Cardiac muscle cell (in vitro differentiated cells and primary cell): ENCODE results near the gene KAZN. TPM values are rescaled to one million over a fixed set of nuclear protein-coding genes. Genes with fewer than 3 reads are reported as not detected.

Source experiments
- DNase-seq, 2 donors: peaks; one replicate each; pipeline versions ENCODE4 v3.0.0 to v3.0.0-alpha.2; 2010 to 2017; ENCODE audit warnings: low read depth in 1 of 2, low spot score in 1 of 2
- H3K27ac ChIP-seq: fragments of 200-600 bp; sonication (generic); 2 replicates; pipeline ENCODE4 v1.5.1; 2016
- H3K27me3 ChIP-seq: fragments of 200-600 bp; sonication (generic); 2 replicates; pipeline ENCODE4 v1.6.0; 2016; ENCODE audit warnings: control low read depth
- H3K36me3 ChIP-seq: fragments of 200-600 bp; sonication (generic); 2 replicates; pipeline ENCODE4 v1.5.1; 2016; ENCODE audit warnings: control low read depth
- H3K4me1 ChIP-seq: fragments of 200-600 bp; sonication (generic); 2 replicates; pipeline ENCODE4 v1.8.1; 2017; ENCODE audit warnings: low read depth, mild to moderate bottlenecking, mixed run types
- H3K4me3 ChIP-seq: fragments of 200-600 bp; sonication (generic); 2 replicates; pipeline ENCODE4 v1.5.1; 2016; ENCODE audit warnings: mild to moderate bottlenecking
- H3K9me3 ChIP-seq: fragments of 200-600 bp; sonication (generic); 2 replicates; pipeline ENCODE4 v1.5.1; 2017; ENCODE audit warnings: low read depth, mild to moderate bottlenecking, control low read depth
- polyA plus RNA-seq: library from polyadenylated mRNA; unstranded; fragments of >200 nt; fragmentation: Nextera tagmentation; extraction: Ambion mirVana; gene quantifications from 2 replicates; pipeline ENCODE4 v1.2.1, GENCODE V29; 2016
- total RNA-seq: library from RNA; depleted of rRNA; stranded (reverse); fragments of >200 nt; gene quantifications from 2 replicates; pipeline ENCODE4 v1.2.3, GENCODE V29; 2016
- TF ChIP-seq, protein P1 (sequence below): IDR thresholded peaks from 2 replicates; pipeline ENCODE4 v1.5.1; 2012; ENCODE audit warnings: low read depth, mild to moderate bottlenecking, low read length

KAZN gene
- total and polyA plus RNA-seq, 2 experiments from 2014 or later: 17.5 to 26.9 TPM

DNA sequence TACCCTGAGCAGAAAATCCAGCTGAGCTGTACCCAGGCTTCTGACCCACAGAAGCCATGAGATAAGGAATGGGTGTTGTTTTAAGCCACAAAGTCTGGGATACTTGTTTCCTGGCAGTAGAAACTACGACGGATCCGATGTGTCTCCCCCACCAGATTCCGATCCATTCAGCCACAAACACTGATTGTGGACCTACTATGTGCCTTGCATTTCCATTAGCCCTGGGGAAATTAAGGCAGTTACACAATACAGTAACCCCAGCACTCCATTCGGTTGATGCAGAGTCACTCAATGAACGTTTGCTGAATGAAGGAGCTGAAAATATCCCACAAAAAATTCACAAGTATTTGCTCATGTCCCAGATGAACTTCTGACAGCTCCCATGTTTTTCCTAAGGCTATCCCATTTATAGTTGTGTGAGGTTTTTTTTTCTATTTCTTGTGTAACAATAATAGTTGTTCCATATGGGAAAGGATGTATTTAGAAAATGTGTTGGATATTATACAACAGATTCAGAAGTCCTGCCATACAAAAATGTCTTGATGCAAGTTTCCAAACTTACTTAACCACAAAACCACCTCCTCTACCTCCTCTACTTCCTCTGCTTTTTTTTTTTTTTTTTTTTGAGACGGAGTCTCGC lies 29.6 kb upstream of the KAZN start:
- H3K27ac ChIP-seq: no peak overlapping the region
- no peaks in the 10 kb centered on the region for H3K36me3 ChIP-seq
- H3K4me3 ChIP-seq: no peak overlapping the region
- H3K9me3 ChIP-seq: no peaks in the 10 kb centered on the region
- H3K4me1 ChIP-seq: no peaks in the 10 kb centered on the region
- no peaks in the 10 kb centered on the region for H3K27me3 ChIP-seq
- peak in 1 of 2 donors; percentile 12 for DNase-seq
- TF ChIP-seq, protein P1, sequence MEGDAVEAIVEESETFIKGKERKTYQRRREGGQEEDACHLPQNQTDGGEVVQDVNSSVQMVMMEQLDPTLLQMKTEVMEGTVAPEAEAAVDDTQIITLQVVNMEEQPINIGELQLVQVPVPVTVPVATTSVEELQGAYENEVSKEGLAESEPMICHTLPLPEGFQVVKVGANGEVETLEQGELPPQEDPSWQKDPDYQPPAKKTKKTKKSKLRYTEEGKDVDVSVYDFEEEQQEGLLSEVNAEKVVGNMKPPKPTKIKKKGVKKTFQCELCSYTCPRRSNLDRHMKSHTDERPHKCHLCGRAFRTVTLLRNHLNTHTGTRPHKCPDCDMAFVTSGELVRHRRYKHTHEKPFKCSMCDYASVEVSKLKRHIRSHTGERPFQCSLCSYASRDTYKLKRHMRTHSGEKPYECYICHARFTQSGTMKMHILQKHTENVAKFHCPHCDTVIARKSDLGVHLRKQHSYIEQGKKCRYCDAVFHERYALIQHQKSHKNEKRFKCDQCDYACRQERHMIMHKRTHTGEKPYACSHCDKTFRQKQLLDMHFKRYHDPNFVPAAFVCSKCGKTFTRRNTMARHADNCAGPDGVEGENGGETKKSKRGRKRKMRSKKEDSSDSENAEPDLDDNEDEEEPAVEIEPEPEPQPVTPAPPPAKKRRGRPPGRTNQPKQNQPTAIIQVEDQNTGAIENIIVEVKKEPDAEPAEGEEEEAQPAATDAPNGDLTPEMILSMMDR: no peak

DNA sequence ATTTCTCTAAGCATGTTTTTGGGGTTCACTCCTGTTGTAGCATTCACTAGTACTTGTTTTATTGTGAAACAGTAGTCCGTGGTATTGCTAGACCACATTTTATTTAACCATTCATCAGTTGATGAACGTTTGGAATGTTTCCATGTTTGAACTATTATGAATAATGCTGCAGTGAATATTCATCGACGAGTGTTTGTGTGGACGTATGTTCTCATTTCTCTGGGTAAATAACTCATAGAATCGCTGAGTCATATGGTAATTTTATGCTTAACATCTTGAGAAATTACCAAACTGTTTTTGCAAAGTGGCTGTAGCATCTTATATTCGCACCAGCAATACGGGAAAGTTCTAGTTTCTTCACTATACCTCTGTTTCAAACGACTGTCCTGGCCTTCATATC lies 28.0 kb upstream of the KAZN start:
- no peaks in the 10 kb centered on the region for H3K9me3 ChIP-seq
- TF ChIP-seq, protein P1: no peak
- H3K27ac ChIP-seq: no peak overlapping the region
- H3K4me1 ChIP-seq: no peaks in the 10 kb centered on the region
- DNase-seq: peak in 1 of 2 donors; percentile 12
- no peaks in the 10 kb centered on the region for H3K27me3 ChIP-seq
- no peaks in the 10 kb centered on the region for H3K36me3 ChIP-seq
- no peak overlapping the region for H3K4me3 ChIP-seq

DNA sequence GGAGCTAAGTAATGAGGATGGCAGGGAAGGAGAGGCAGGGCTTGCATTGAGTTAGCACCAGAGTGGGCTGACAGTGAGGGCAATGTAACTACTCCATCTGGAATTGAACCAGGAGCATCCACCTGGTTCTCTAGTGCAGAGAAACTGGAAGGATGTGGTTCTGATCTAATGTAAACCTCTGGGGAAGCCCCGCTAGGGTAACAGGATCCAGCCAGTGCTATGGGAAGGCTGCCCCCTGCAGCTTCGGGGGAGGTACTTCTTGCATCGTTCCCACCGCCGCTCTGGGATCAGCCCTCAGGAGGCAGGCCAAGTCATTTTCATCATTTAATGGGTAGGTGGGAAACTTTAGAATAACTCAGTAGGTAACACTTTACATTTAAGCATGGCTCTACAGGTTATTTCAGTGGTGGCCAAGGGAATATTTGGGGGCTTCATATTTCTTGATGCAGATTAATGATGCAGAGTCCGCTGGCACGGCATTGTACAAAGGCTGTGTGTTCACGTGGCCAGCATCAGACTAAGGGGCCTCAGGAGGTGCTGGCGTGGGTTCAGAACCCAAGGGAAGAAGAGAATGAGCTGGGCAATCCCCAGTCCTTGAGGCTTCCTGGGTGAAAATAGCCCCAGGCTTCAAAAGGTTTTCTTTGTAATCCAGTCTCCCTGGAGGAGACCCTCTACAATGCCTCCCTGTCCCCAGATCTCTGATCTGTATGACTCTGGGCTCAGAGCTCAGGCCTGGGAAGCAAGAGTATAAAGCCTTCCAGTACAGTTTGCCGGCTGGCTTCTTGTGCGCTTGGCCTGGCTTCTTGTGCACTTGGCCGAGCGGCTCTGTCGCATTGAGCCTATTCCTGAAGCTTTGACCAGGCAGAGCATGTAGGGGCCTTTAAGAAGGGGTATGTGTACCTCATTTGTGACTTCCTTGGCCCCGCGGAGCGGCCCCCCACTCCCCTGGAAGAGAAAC lies 26.4 kb upstream of the KAZN start:
- Histone ChIP-seq H3K27me3 (no peaks in the 10 kb centered on the region), H3K4me3 (no peak overlapping the region), H3K4me1 (no peaks in the 10 kb centered on the region), H3K9me3 (no peaks in the 10 kb centered on the region), H3K27ac (no peak overlapping the region), H3K36me3 (no peaks in the 10 kb centered on the region)
- DNase-seq: peak in 1 of 2 donors; percentile 29
- TF ChIP-seq, protein P1: peak; percentile 47

- Histone ChIP-seq H3K36me3 (no peaks in the 10 kb centered on the region), H3K27ac (no peak overlapping the region), H3K4me3 (no peak overlapping the region), H3K9me3 (no peaks in the 10 kb centered on the region), H3K27me3 (no peaks in the 10 kb centered on the region), H3K4me1 (no peaks in the 10 kb centered on the region)
- no peak for DNase-seq
- TF ChIP-seq, protein P1: no peak
These were observed 25.6 kb upstream of the KAZN start for GRCh38 chr1:14572861-14573260.

- Histone ChIP-seq H3K36me3 (no peaks in the 10 kb centered on the region), H3K27me3 (no peaks in the 10 kb centered on the region), H3K4me3 (no peak overlapping the region), H3K9me3 (no peaks in the 10 kb centered on the region), H3K4me1 (no peaks in the 10 kb centered on the region), H3K27ac (no peak overlapping the region)
- TF ChIP-seq, protein P1: no peak
- DNase-seq: no peak
These were observed 22.3 kb upstream of the KAZN start for GRCh38 chr1:14576155-14576554.
